HepG2 (cell line): Measurements from ENCODE around the gene SRCIN1.

ENCODE experiments used
- GRHL1 ChIP-seq: sonication (generic); formaldehyde crosslinking; conservative IDR thresholded peaks from 2 replicates; pipeline ENCODE4 v1.8.0; 2022; ENCODE audit warnings: missing genetic modification reagents
- POLR2A ChIP-seq, 2 experiments: IDR thresholded peaks; 2 replicates each; pipeline ENCODE4 v1.6.1; 2011; ENCODE audit warnings: low read depth in 2 of 2, low read length in 2 of 2, mild to moderate bottlenecking in 1 of 2, moderate library complexity in 1 of 2; ENCODE audit not compliant: insufficient read depth in 1 of 2
- SP5 ChIP-seq: IDR thresholded peaks from 2 replicates; pipeline ENCODE4 v1.6.1; 2016; ENCODE audit warnings: low read depth, borderline replicate concordance
- TOE1 ChIP-seq: sonication (generic); formaldehyde crosslinking; IDR thresholded peaks from 2 replicates; pipeline ENCODE4 v1.4.0; 2020; ENCODE audit warnings: mild to moderate bottlenecking, missing genetic modification reagents
- ZBTB7A ChIP-seq: sonication (generic); formaldehyde crosslinking; IDR thresholded peaks from 2 replicates; pipeline ENCODE4 v1.8.0; 2022; ENCODE audit warnings: mild to moderate bottlenecking, missing genetic modification reagents
- ZNF564 ChIP-seq: sonication (generic); formaldehyde crosslinking; IDR thresholded peaks from 2 replicates; pipeline ENCODE4 v1.8.1; 2023; ENCODE audit warnings: mild to moderate bottlenecking, missing genetic modification reagents

GRCh38 chr17:38579083-38579480 is 26.7 kb downstream of the SRCIN1 start:
- TF ChIP-seq ZNF564 (CRISPR knock-in tag) (no peak), SP5 (CRISPR knock-in tag) (no peak), GRHL1 (CRISPR knock-in tag) (no peak), POLR2A (IDR thresholded peaks at IDR 0.05; ENCODE audit: insufficient read depth in 1 of 2, low read depth in 2 of 2, low read length in 2 of 2) (no peak), ZBTB7A (no peak), TOE1 (CRISPR knock-in tag) (no peak)
